Measurements from ENCODE around the gene PDGFD. TPM values are rescaled to one million over a fixed set of nuclear protein-coding genes. Genes with fewer than 3 reads are reported as not detected.
A peak's percentile ranks its signal among the peaks of the same experiment; 100 is the strongest.

The PDGFD gene
- polyA plus RNA-seq, 1 donor = 18.1 TPM

DNA sequence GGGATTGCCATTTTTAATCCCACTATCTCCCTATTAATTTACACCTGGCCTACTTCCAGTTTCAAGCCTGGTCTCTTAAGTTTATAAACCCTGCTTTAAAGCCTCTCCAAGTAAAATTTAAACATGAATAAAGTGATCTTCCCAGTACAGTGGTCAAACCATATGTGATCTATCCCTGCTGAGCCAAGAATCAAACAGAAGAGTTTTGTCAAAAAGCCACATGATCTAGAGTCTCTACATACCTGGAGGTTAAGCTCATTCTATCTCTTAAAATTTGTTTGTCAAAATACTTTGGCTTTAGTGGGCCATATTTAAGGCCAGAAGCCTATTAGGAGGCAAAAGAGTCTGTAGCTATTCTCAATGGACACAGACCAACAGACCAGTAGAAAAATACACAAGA is 170.4 kb downstream of the PDGFD start:
- Histone ChIP-seq H3K27me3 (ENCODE audit: control insufficient read depth, insufficient read depth, low read length) (no peaks in the 10 kb centered on the region), H3K4me1 (ENCODE audit: control insufficient read depth, insufficient read depth, low read length) (no peaks in the 10 kb centered on the region), H3K27ac (ENCODE audit: low read length) (no peak overlapping the region), H3K9me3 (ENCODE audit: control insufficient read depth, low read depth, low read length) (no peaks in the 10 kb centered on the region), H3K4me3 (ENCODE audit: low read length) (no peak overlapping the region), H3K36me3 (ENCODE audit: control insufficient read depth, insufficient read depth, low read length) (no peaks in the 10 kb centered on the region)
- DNase-seq = peak in 1 of 2 donors; percentile 10

DNA sequence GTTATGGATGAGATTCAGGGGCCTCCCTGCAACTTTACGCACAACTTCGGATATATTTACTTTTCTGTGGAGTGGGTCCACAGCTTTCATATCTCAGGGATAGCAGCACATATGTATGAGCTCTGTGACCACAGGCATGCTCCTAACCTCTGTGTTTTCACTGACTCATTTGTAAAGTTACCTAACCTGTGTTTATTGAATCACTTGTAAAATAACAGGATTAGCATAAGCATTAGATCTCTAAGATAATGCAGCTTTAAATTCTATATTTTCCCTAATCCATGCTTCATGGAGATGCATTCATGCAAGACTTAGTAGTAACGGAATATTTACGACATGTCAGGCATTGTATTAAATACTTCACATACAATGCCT is 175.4 kb downstream of the PDGFD start:
- Histone ChIP-seq H3K4me3 (ENCODE audit: low read length) (no peak overlapping the region), H3K9me3 (ENCODE audit: control insufficient read depth, low read depth, low read length) (no peaks in the 10 kb centered on the region), H3K36me3 (ENCODE audit: control insufficient read depth, insufficient read depth, low read length) (no peaks in the 10 kb centered on the region), H3K27ac (ENCODE audit: low read length) (no peak overlapping the region), H3K27me3 (ENCODE audit: control insufficient read depth, insufficient read depth, low read length) (no peaks in the 10 kb centered on the region), H3K4me1 (ENCODE audit: control insufficient read depth, insufficient read depth, low read length) (no peaks in the 10 kb centered on the region)
- no peak for DNase-seq
- WGBS (ENCODE audit: insufficient coverage, low lambda C conversion rate) = 50% methylated on average over 2 of the region's 4 CpGs

DNA sequence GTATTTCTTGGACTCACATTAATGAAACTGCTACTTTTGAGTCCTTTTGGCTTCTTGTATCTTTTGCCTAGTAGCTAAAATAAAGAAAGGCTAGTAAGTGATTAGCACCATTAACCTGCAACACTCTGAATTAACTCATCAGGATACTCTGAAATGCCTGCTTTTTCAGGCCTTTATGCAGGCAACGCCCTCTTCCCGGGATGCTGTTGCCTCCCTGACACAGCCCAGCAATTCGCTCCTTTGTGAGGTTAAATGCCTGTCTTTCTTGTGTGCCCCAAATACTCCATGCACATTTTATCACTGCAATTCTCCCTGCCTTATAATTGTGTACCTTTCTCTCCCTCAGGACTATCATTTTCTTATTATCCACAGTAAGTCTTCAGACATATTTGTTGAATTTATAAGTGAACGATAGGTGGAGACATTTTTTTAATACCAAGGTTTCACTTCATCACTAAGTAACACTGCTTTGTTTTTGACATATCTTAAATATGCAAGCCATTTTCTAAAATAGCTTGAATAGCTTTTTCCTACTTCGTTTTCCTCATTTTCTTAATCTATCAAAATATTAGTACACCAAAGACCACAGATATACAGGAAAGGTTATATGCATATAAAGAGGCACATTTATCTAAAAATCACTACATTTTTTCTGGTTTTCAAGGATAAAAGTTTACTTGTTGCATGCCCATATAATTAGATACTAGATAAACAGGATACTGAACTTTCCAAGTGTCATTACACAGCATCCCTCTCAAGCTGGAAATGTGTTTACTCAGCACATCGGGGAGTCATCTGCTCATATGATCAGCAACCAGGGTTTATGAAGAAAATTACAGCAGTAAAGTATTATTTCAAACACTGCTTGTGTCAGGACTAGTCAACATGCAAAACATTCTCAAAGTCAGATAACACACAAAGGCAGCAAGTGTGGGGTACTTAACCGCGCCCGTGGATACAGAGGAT is 176.0 kb downstream of the PDGFD start:
- H3K36me3 ChIP-seq (ENCODE audit: control insufficient read depth, insufficient read depth, low read length) = no peaks in the 10 kb centered on the region
- peak; percentile 9 to 13 for DNase-seq
- H3K4me1 ChIP-seq (ENCODE audit: control insufficient read depth, insufficient read depth, low read length) = no peaks in the 10 kb centered on the region
- no peaks in the 10 kb centered on the region for H3K27me3 ChIP-seq (ENCODE audit: control insufficient read depth, insufficient read depth, low read length)
- WGBS (ENCODE audit: insufficient coverage, low lambda C conversion rate) = 83% methylated on average over 4 of the region's 9 CpGs
- no peak overlapping the region for H3K27ac ChIP-seq (ENCODE audit: low read length)
- H3K9me3 ChIP-seq (ENCODE audit: control insufficient read depth, low read depth, low read length) = no peaks in the 10 kb centered on the region
- H3K4me3 ChIP-seq (ENCODE audit: low read length) = no peak overlapping the region

DNA sequence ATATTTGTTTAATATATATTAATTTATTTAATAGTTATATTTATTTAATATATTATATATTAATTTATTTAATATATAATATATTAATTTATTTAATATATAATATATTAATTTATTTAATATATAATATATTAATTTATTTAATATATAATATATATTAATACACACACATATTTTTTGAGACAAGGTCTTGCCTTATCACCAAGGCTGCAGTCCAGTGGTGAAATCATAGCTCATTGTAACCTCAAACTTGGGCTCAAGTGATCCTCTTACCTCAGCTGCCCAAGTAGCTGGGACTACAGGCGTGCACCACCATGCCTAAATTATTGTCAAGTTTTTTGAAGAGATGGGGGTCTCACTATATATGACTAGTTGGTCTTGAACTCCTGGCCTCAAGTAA is 178.9 kb downstream of the PDGFD start:
- no peak overlapping the region for H3K27ac ChIP-seq (ENCODE audit: low read length)
- H3K36me3 ChIP-seq (ENCODE audit: control insufficient read depth, insufficient read depth, low read length) = no peaks in the 10 kb centered on the region
- H3K4me1 ChIP-seq (ENCODE audit: control insufficient read depth, insufficient read depth, low read length) = no peaks in the 10 kb centered on the region
- WGBS (ENCODE audit: insufficient coverage, low lambda C conversion rate) = no CpG with 5 or more reads among the region's 1 CpG
- no peaks in the 10 kb centered on the region for H3K27me3 ChIP-seq (ENCODE audit: control insufficient read depth, insufficient read depth, low read length)
- no peak overlapping the region for H3K4me3 ChIP-seq (ENCODE audit: low read length)
- no peaks in the 10 kb centered on the region for H3K9me3 ChIP-seq (ENCODE audit: control insufficient read depth, low read depth, low read length)
- no peak for DNase-seq

DNA sequence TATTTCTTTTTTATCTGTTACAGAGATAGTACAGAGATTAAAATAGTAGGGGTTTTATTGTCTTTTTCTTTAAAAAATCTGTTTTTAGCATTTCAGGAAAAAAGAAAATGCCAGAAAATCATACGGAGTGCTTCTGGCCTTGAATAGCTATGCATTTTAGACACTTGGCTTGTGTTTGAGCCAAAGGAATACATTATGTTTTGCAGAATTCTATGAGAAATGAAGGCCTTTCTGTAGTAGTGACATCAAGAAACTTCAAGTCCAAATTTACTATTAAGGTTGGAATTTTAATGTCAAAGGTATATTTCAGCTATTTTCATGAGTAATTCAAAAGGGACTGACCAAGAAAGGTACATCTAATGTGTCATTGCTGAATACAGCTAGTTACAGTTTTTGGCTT is 183.8 kb downstream of the PDGFD start:
- WGBS (ENCODE audit: insufficient coverage, low lambda C conversion rate) = 100% methylated on average over 1 of the region's 1 CpG
- H3K27me3 ChIP-seq (ENCODE audit: control insufficient read depth, insufficient read depth, low read length) = no peaks in the 10 kb centered on the region
- no peaks in the 10 kb centered on the region for H3K36me3 ChIP-seq (ENCODE audit: control insufficient read depth, insufficient read depth, low read length)
- no peak overlapping the region for H3K4me3 ChIP-seq (ENCODE audit: low read length)
- no peaks in the 10 kb centered on the region for H3K4me1 ChIP-seq (ENCODE audit: control insufficient read depth, insufficient read depth, low read length)
- no peak overlapping the region for H3K27ac ChIP-seq (ENCODE audit: low read length)
- no peaks in the 10 kb centered on the region for H3K9me3 ChIP-seq (ENCODE audit: control insufficient read depth, low read depth, low read length)
- DNase-seq = no peak

DNA sequence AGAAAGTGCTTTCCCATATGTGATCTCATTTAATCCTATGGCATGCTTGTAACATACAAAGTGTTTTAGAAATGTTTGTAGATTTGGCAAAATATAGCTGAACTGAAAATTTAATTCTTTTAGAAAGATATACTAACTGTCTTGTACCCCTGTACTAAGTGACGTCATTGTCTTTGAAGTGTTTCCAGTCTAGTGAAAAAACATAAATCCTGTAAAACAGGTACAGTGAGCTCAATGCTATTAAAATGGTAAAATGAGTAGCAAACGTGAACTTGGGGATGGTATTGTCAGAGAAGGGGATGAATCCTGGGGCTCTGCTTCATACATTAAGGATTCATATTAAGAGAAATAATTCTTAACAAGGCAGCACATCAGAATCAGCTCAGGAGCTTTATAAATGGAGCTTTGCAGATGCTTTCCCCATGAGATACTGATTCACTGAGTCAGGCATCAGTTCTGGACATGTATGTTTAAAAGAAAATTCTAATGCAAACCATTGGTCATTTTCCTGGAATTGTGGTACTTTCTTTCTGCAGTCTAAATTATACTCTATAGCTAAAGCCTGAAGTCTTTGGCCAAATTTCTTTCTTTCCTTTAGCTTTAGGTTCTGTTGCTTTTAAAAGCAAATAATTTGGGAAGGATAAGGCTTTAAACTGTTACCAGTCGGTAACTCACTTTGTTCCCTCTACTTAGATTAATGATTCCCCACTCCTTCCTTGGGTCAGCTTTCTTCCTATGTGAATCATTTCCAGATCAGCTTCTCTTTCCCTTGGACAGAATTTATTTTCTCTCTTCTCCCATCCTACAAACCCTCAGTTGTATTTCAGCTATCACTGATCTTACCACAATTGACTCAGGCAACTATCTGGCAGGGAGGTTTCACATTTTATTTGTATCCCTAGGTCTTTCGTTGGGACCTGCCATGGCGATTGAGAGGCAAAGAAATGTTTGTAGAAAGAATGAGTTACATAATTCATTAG is 185.0 kb downstream of the PDGFD start:
- no peaks in the 10 kb centered on the region for H3K27me3 ChIP-seq (ENCODE audit: control insufficient read depth, insufficient read depth, low read length)
- no peak overlapping the region for H3K27ac ChIP-seq (ENCODE audit: low read length)
- H3K4me3 ChIP-seq (ENCODE audit: low read length) = no peak overlapping the region
- no peaks in the 10 kb centered on the region for H3K4me1 ChIP-seq (ENCODE audit: control insufficient read depth, insufficient read depth, low read length)
- WGBS (ENCODE audit: insufficient coverage, low lambda C conversion rate) = 71% methylated on average over 2 of the region's 5 CpGs
- H3K36me3 ChIP-seq (ENCODE audit: control insufficient read depth, insufficient read depth, low read length) = no peaks in the 10 kb centered on the region
- no peak for DNase-seq
- no peaks in the 10 kb centered on the region for H3K9me3 ChIP-seq (ENCODE audit: control insufficient read depth, low read depth, low read length)

DNA sequence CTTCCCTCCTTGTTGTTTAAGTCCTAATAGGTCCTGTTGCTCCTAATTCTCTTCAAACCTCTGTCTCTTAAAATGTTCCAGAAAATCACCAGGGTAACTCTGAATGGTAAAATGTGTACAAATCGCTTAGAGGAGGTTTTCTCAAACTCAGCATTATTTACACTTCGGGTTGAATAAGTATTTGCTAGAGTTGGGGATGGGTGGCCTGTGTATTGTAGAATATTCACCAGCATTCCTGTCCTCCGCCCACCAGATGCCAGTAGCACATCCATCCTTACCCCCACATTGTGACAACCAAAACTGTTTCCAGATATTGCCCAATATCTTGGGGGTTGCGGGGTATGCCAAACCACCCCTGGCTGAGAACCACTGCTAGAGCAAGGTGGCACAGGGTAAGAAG is 191.9 kb downstream of the PDGFD start:
- H3K4me1 ChIP-seq (ENCODE audit: control insufficient read depth, insufficient read depth, low read length) = no peaks in the 10 kb centered on the region
- WGBS (ENCODE audit: insufficient coverage, low lambda C conversion rate) = no CpG with 5 or more reads among the region's 4 CpGs

DNA sequence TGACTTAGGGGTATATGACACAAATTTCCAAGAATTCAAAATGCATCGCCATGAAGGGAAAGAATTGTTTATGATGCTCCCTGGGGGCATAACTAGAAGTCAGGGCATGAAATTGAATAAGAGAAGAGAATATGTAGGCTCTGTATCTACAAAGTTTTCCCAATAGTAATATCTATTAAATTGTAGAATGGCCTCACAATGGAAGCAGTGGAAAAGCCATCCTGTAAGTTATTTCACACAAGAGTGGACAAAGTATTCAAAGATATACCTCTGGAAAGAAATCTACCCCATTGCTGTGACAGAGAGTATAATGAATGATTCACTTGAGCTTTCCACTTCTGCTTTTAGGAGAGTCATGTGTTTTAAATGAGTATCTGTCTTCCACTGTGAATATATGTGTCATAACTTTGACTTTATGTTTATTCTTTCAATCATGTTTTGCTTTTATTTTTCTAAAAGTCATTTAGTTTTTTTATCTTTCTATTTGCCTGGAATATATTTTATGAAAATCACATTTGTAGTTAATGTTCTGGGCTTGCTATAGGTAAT is 193.2 kb downstream of the PDGFD start:
- Histone ChIP-seq H3K4me3 (ENCODE audit: low read length) (no peak overlapping the region), H3K27ac (ENCODE audit: low read length) (no peak overlapping the region), H3K36me3 (ENCODE audit: control insufficient read depth, insufficient read depth, low read length) (no peaks in the 10 kb centered on the region), H3K27me3 (ENCODE audit: control insufficient read depth, insufficient read depth, low read length) (no peaks in the 10 kb centered on the region), H3K4me1 (ENCODE audit: control insufficient read depth, insufficient read depth, low read length) (no peaks in the 10 kb centered on the region), H3K9me3 (ENCODE audit: control insufficient read depth, low read depth, low read length) (no peaks in the 10 kb centered on the region)
- no peak for DNase-seq
- WGBS (ENCODE audit: insufficient coverage, low lambda C conversion rate) = no CpG with 5 or more reads among the region's 1 CpG

More for the DNA sequence above, 191.9 kb downstream of the PDGFD start:
- DNase-seq = no peak
- Histone ChIP-seq H3K27ac (ENCODE audit: low read length) (no peak overlapping the region), H3K27me3 (ENCODE audit: control insufficient read depth, insufficient read depth, low read length) (no peaks in the 10 kb centered on the region), H3K9me3 (ENCODE audit: control insufficient read depth, low read depth, low read length) (no peaks in the 10 kb centered on the region), H3K36me3 (ENCODE audit: control insufficient read depth, insufficient read depth, low read length) (no peaks in the 10 kb centered on the region), H3K4me3 (ENCODE audit: low read length) (no peak overlapping the region)

DNA sequence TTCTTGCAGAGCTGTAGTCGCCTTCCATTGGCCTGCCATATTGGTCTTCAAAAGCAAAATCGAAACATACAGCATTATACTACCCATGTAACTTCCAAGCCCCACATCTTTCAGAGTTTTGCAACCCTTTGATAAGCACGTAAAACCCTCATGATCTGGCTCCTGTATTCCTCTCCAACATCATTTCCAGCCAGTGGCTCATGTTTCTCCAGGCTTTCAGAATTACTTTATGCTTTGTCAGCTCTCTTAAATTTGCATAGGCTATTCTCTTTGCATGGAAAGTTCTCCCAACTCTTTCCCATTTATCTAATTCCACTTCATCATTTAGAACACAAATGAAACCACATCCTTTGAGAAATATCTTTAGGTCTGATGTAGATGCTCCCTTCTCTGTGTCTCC is 195.3 kb downstream of the PDGFD start:
- no peaks in the 10 kb centered on the region for H3K36me3 ChIP-seq (ENCODE audit: control insufficient read depth, insufficient read depth, low read length)
- H3K4me3 ChIP-seq (ENCODE audit: low read length) = no peak overlapping the region
- H3K27ac ChIP-seq (ENCODE audit: low read length) = no peak overlapping the region
- 92% methylated on average over 2 of the region's 3 CpGs for WGBS (ENCODE audit: insufficient coverage, low lambda C conversion rate)
- H3K27me3 ChIP-seq (ENCODE audit: control insufficient read depth, insufficient read depth, low read length) = no peaks in the 10 kb centered on the region
- H3K9me3 ChIP-seq (ENCODE audit: control insufficient read depth, low read depth, low read length) = no peaks in the 10 kb centered on the region
- no peak for DNase-seq
- H3K4me1 ChIP-seq (ENCODE audit: control insufficient read depth, insufficient read depth, low read length) = no peaks in the 10 kb centered on the region

DNA sequence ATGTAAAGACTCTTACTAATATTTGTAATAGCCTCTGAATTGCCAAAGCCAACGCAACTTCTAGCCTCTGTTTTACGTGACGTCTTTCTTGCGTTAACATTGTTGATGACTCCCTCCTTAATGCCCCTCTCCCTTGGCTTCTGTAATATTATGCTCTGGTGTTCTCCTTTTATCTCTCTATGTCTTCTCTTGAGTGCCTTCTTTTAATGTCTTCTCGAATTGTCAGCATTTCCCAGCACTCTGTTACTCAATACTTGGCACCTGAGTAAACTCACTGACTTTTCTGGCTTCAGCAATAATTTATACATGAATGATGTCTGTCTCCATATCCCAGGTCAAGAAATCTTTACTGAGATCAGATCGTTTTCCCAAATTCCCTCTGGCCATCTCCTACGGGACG is 196.0 kb downstream of the PDGFD start:
- WGBS (ENCODE audit: insufficient coverage, low lambda C conversion rate) = 77% methylated on average over 2 of the region's 8 CpGs
- H3K4me3 ChIP-seq (ENCODE audit: low read length) = no peak overlapping the region
- H3K36me3 ChIP-seq (ENCODE audit: control insufficient read depth, insufficient read depth, low read length) = no peaks in the 10 kb centered on the region
- no peaks in the 10 kb centered on the region for H3K4me1 ChIP-seq (ENCODE audit: control insufficient read depth, insufficient read depth, low read length)
- no peaks in the 10 kb centered on the region for H3K27me3 ChIP-seq (ENCODE audit: control insufficient read depth, insufficient read depth, low read length)
- no peak overlapping the region for H3K27ac ChIP-seq (ENCODE audit: low read length)
- no peak for DNase-seq
- H3K9me3 ChIP-seq (ENCODE audit: control insufficient read depth, low read depth, low read length) = no peaks in the 10 kb centered on the region

Measured in large intestine (tissue), 3 donors.